Measurements from ENCODE around the gene SPATA1. TPM values are rescaled to one million over a fixed set of nuclear protein-coding genes. Genes with fewer than 3 reads are reported as not detected.

The SPATA1 gene
- total and polyA plus RNA-seq, 12 donors, result 0.29 to 1.5 (median 0.71) TPM; not detected in 5

- TF ChIP-seq CTCF (IDR thresholded peaks at IDR 0.05) (no peak), POLR2A (IDR thresholded peaks at IDR 0.05) (no peak)
- no peak for DNase-seq
- Histone ChIP-seq H3K27me3 (no peaks in the 10 kb centered on the region), H3K9me3 (replicated peaks in 1 of 3) (no peaks in the 10 kb centered on the region), H3K4me1 (replicated peaks in 1 of 2) (no peaks in the 10 kb centered on the region), H3K36me3 (replicated peaks in 1 of 2) (peaks cover 0 to 45% of the 10 kb centered on the region in 2 donors), H3K4me3 (no peak overlapping the region), H3K27ac (no peak overlapping the region)
- intact Hi-C loops (cut with DNase I), result no loop called here
- WGBS, 4 donors, result 58 to 97% (median 75%) methylated on average over 3 of the region's 3 CpGs
Observed at GRCh38 chr1:84488107-84488506, 18.1 kb upstream of the SPATA1 start.

GRCh38 chr1:84489766-84490165 lies 16.4 kb upstream of the SPATA1 start:
- intact Hi-C loops (cut with DNase I), result no loop called here
- 82 to 94% (median 89%) methylated on average over 2 of the region's 2 CpGs for WGBS, 4 donors
- Histone ChIP-seq H3K36me3 (replicated peaks in 1 of 2) (peaks cover 0 to 38% of the 10 kb centered on the region in 2 donors), H3K4me3 (no peak overlapping the region), H3K27ac (no peak overlapping the region), H3K27me3 (no peaks in the 10 kb centered on the region), H3K4me1 (replicated peaks in 1 of 2) (no peaks in the 10 kb centered on the region), H3K9me3 (replicated peaks in 1 of 3) (no peaks in the 10 kb centered on the region)
- DNase-seq, result no peak
- TF ChIP-seq CTCF (IDR thresholded peaks at IDR 0.05) (no peak), POLR2A (IDR thresholded peaks at IDR 0.05) (no peak)

GRCh38 chr1:84492726-84493125 lies 13.5 kb upstream of the SPATA1 start:
- H3K27me3 ChIP-seq, result no peaks in the 10 kb centered on the region
- intact Hi-C loops (cut with DNase I), result no loop called here
- TF ChIP-seq CTCF (IDR thresholded peaks at IDR 0.05) (no peak), POLR2A (IDR thresholded peaks at IDR 0.05) (no peak)
- no peaks in the 10 kb centered on the region for H3K9me3 ChIP-seq (replicated peaks in 1 of 3)
- no peak overlapping the region for H3K27ac ChIP-seq
- H3K4me1 ChIP-seq (replicated peaks in 1 of 2), result no peaks in the 10 kb centered on the region
- peaks cover 0 to 60% of the 10 kb centered on the region in 2 donors for H3K36me3 ChIP-seq (replicated peaks in 1 of 2)
- WGBS, 4 donors, result 87 to 100% (median 89%) methylated on average over 1 of the region's 1 CpG
- no peak overlapping the region for H3K4me3 ChIP-seq
- no peak for DNase-seq

- H3K27ac ChIP-seq, result no peak overlapping the region
- no peak for DNase-seq
- H3K9me3 ChIP-seq (replicated peaks in 1 of 3), result no peaks in the 10 kb centered on the region
- TF ChIP-seq POLR2A (IDR thresholded peaks at IDR 0.05), result no peak
- TF ChIP-seq CTCF (IDR thresholded peaks at IDR 0.05), result no peak
- H3K27me3 ChIP-seq, result no peaks in the 10 kb centered on the region
- H3K4me3 ChIP-seq, result no peak overlapping the region
- WGBS, 4 donors, result 74 to 77% (median 75%) methylated on average over 1 of the region's 1 CpG
- no peaks in the 10 kb centered on the region for H3K4me1 ChIP-seq (replicated peaks in 1 of 2)
- H3K36me3 ChIP-seq (replicated peaks in 1 of 2), result peaks cover 0 to 70% of the 10 kb centered on the region in 2 donors
- intact Hi-C loops (cut with DNase I), result no loop called here
Observed at GRCh38 chr1:84493747-84494146, 12.4 kb upstream of the SPATA1 start.
